Measurements from ENCODE around the gene TMPRSS6. TPM values are rescaled to one million over a fixed set of nuclear protein-coding genes. Genes with fewer than 3 reads are reported as not detected.

The TMPRSS6 gene
- total RNA-seq, 2 experiments from 2014 or later, result 17.6 to 20.2 TPM

GRCh38 chr22:37067428-37067827 lies 42.1 kb downstream of the TMPRSS6 start:
- Mint-ChIP-seq H3K4me1 (peaks cover 6% of the 10 kb centered on the region), H3K27me3 (peaks cover 20% of the 10 kb centered on the region), H3K9me3 (ENCODE audit: low read depth) (no peaks in the 10 kb centered on the region), H3K4me3 (no peak overlapping the region), H3K27ac (no peak overlapping the region), H3K36me3 (ENCODE audit: low read depth) (peaks cover 11% of the 10 kb centered on the region)
- ChIA-PET CTCF (no interaction called here), POLR2A (no interaction called here)
- intact Hi-C loops (cut with DNase I, micrococcal nuclease), result no loop called here
- ATAC-seq, result no peak
- no peak for DNase-seq

- intact Hi-C loops (cut with DNase I, micrococcal nuclease), result no loop called here
- CTCF ChIA-PET, result interaction anchor here (0.6 to 0.9 kb wide), 2 partner anchors 12 to 44 kb away, joined by 3 read pairs; no protein-coding TSS in a partner anchor
- Mint-ChIP-seq H3K27me3 (peaks cover 20% of the 10 kb centered on the region), H3K36me3 (ENCODE audit: low read depth) (peaks cover 17% of the 10 kb centered on the region), H3K4me3 (no peak overlapping the region), H3K27ac (no peak overlapping the region), H3K4me1 (peaks cover 21% of the 10 kb centered on the region), H3K9me3 (ENCODE audit: low read depth) (no peaks in the 10 kb centered on the region)
- POLR2A ChIA-PET, result no interaction called here
- ATAC-seq, result no peak
- no peak for DNase-seq
Observed at GRCh38 chr22:37065961-37066360, 43.6 kb downstream of the TMPRSS6 start.

- ChIA-PET POLR2A (no interaction called here), CTCF (interaction anchor here (0.6 to 1.0 kb wide), 2 partner anchors 16 to 135 kb away, joined by 3 read pairs; no protein-coding TSS in a partner anchor)
- intact Hi-C loops (cut with DNase I, micrococcal nuclease), result no loop called here
- DNase-seq (no peak), ATAC-seq (no peak)
- Mint-ChIP-seq H3K4me3 (no peak overlapping the region), H3K9me3 (ENCODE audit: low read depth) (no peaks in the 10 kb centered on the region), H3K27ac (no peak overlapping the region), H3K27me3 (peaks cover 17% of the 10 kb centered on the region), H3K36me3 (ENCODE audit: low read depth) (peaks cover 24% of the 10 kb centered on the region), H3K4me1 (peaks cover 28% of the 10 kb centered on the region)
Observed at GRCh38 chr22:37065180-37065579, 44.3 kb downstream of the TMPRSS6 start.

- no peak overlapping the region for H3K4me3 Mint-ChIP-seq
- ChIA-PET CTCF (interaction anchor here (1.0 to 1.1 kb wide), 2 partner anchors 136 to 165 kb away, joined by 3 to 4 read pairs; no protein-coding TSS in a partner anchor), POLR2A (interaction anchor here (1.2 kb wide), 1 partner anchor 13 kb away, joined by 3 read pairs; the partner anchor contains the start of gene KCTD17)
- H3K27ac Mint-ChIP-seq, result no peak overlapping the region
- H3K4me1 Mint-ChIP-seq, result peaks cover 34% of the 10 kb centered on the region
- no peaks in the 10 kb centered on the region for H3K9me3 Mint-ChIP-seq (ENCODE audit: low read depth)
- intact Hi-C loops (cut with DNase I, micrococcal nuclease), result no loop called here
- H3K27me3 Mint-ChIP-seq, result peaks cover 11% of the 10 kb centered on the region
- no peak for ATAC-seq
- peaks cover 21% of the 10 kb centered on the region for H3K36me3 Mint-ChIP-seq (ENCODE audit: low read depth)
- no peak for DNase-seq
Observed at GRCh38 chr22:37064553-37064952, 45.0 kb downstream of the TMPRSS6 start.

GRCh38 chr22:37063431-37064420 lies 45.8 kb downstream of the TMPRSS6 start:
- H3K4me3 Mint-ChIP-seq, result no peak overlapping the region
- H3K27me3 Mint-ChIP-seq, result peaks cover 9% of the 10 kb centered on the region
- ChIA-PET CTCF (interaction anchor here (1.1 kb wide), 1 partner anchor 166 kb away, joined by 4 read pairs; no protein-coding TSS in a partner anchor), POLR2A (interaction anchor here (1.2 kb wide), 2 partner anchors 12 to 59 kb away, joined by 3 read pairs; partner anchors contain the start of gene KCTD17)
- no peaks in the 10 kb centered on the region for H3K9me3 Mint-ChIP-seq (ENCODE audit: low read depth)
- DNase-seq (peak; percentile 44), ATAC-seq (no peak)
- peaks cover 25% of the 10 kb centered on the region for H3K36me3 Mint-ChIP-seq (ENCODE audit: low read depth)
- H3K27ac Mint-ChIP-seq, result no peak overlapping the region
- H3K4me1 Mint-ChIP-seq, result peaks cover 34% of the 10 kb centered on the region
- intact Hi-C loops (cut with DNase I, micrococcal nuclease), result no loop called here

GRCh38 chr22:37062702-37063381 lies 46.7 kb downstream of the TMPRSS6 start:
- H3K4me3 Mint-ChIP-seq, result no peak overlapping the region
- peaks cover 34% of the 10 kb centered on the region for H3K4me1 Mint-ChIP-seq
- H3K36me3 Mint-ChIP-seq (ENCODE audit: low read depth), result peaks cover 27% of the 10 kb centered on the region
- ATAC-seq (no peak), DNase-seq (no peak)
- H3K27me3 Mint-ChIP-seq, result peaks cover 4% of the 10 kb centered on the region
- no peaks in the 10 kb centered on the region for H3K9me3 Mint-ChIP-seq (ENCODE audit: low read depth)
- intact Hi-C loops (cut with DNase I, micrococcal nuclease), result no loop called here
- ChIA-PET CTCF (no interaction called here), POLR2A (interaction anchor here (1.2 kb wide), 1 partner anchor 59 kb away, joined by 3 read pairs; no protein-coding TSS in a partner anchor)
- no peak overlapping the region for H3K27ac Mint-ChIP-seq

GRCh38 chr22:37062376-37062675 lies 47.2 kb downstream of the TMPRSS6 start:
- Mint-ChIP-seq H3K4me1 (peaks cover 34% of the 10 kb centered on the region), H3K36me3 (ENCODE audit: low read depth) (peaks cover 31% of the 10 kb centered on the region), H3K27ac (peak overlapping the region; percentile 5), H3K27me3 (no peaks in the 10 kb centered on the region), H3K9me3 (ENCODE audit: low read depth) (no peaks in the 10 kb centered on the region), H3K4me3 (no peak overlapping the region)
- ATAC-seq, result no peak
- ChIA-PET CTCF (interaction anchor here (1.0 kb wide), 1 partner anchor 135 kb away, joined by 4 read pairs; no protein-coding TSS in a partner anchor), POLR2A (interaction anchor here (1.2 kb wide), 1 partner anchor 60 kb away, joined by 3 read pairs; no protein-coding TSS in a partner anchor)
- peak; percentile 59 for DNase-seq
- intact Hi-C loops (cut with DNase I, micrococcal nuclease), result no loop called here

GRCh38 chr22:37061611-37062375 lies 47.7 kb downstream of the TMPRSS6 start:
- Mint-ChIP-seq H3K4me3 (no peak overlapping the region), H3K9me3 (ENCODE audit: low read depth) (no peaks in the 10 kb centered on the region), H3K27me3 (no peaks in the 10 kb centered on the region), H3K4me1 (peaks cover 34% of the 10 kb centered on the region), H3K36me3 (ENCODE audit: low read depth) (peaks cover 34% of the 10 kb centered on the region), H3K27ac (peak overlapping the region; percentile 5)
- DNase-seq (no peak), ATAC-seq (no peak)
- ChIA-PET CTCF (interaction anchor here (1.0 to 1.7 kb wide), 4 partner anchors 17 to 206 kb away, joined by 4 to 7 read pairs (median 4); no protein-coding TSS in a partner anchor), POLR2A (interaction anchor here (0.5 to 1.1 kb wide), 2 partner anchors 10 to 21 kb away, joined by 3 to 9 read pairs; partner anchors contain the start of gene KCTD17)
- intact Hi-C loops (cut with DNase I, micrococcal nuclease), result loop anchor here in 1 of 2 experiments (1.0 kb wide), 2 partner anchors 61 to 102 kb away; no protein-coding TSS in a partner anchor

GRCh38 chr22:37060801-37061610 lies 48.5 kb downstream of the TMPRSS6 start:
- ChIA-PET POLR2A (interaction anchor here (0.5 to 1.1 kb wide), 3 partner anchors 9 to 20 kb away, joined by 3 to 9 read pairs (median 3); partner anchors contain the start of gene KCTD17), CTCF (interaction anchor here (0.5 to 1.7 kb wide), 6 partner anchors 16 to 780 kb away, joined by 3 to 7 read pairs (median 4); no protein-coding TSS in a partner anchor)
- intact Hi-C loops (cut with DNase I, micrococcal nuclease), result loop anchor here in 1 of 2 experiments (1.0 kb wide), 2 partner anchors 61 to 102 kb away; no protein-coding TSS in a partner anchor
- Mint-ChIP-seq H3K36me3 (ENCODE audit: low read depth) (peaks cover 34% of the 10 kb centered on the region), H3K9me3 (ENCODE audit: low read depth) (no peaks in the 10 kb centered on the region), H3K27ac (peak overlapping the region; percentile 80), H3K4me3 (peak overlapping the region; percentile 66), H3K4me1 (peaks cover 34% of the 10 kb centered on the region), H3K27me3 (no peaks in the 10 kb centered on the region)
- peak; percentile 85 for ATAC-seq
- DNase-seq, result peak; percentile 90

GRCh38 chr22:37059876-37060449 lies 49.5 kb downstream of the TMPRSS6 start:
- POLR2A ChIA-PET, result no interaction called here
- CTCF ChIA-PET, result interaction anchor here (0.6 kb wide), 2 partner anchors 36 to 54 kb away, joined by 3 to 5 read pairs; no protein-coding TSS in a partner anchor
- H3K4me1 Mint-ChIP-seq, result peaks cover 34% of the 10 kb centered on the region
- ATAC-seq (peak; percentile 55), DNase-seq (peak; percentile 57)
- peak overlapping the region; percentile 66 for H3K4me3 Mint-ChIP-seq
- intact Hi-C loops (cut with DNase I, micrococcal nuclease), result no loop called here
- peaks cover 34% of the 10 kb centered on the region for H3K36me3 Mint-ChIP-seq (ENCODE audit: low read depth)
- H3K9me3 Mint-ChIP-seq (ENCODE audit: low read depth), result no peaks in the 10 kb centered on the region
- peak overlapping the region; percentile 79 for H3K27ac Mint-ChIP-seq
- H3K27me3 Mint-ChIP-seq, result no peaks in the 10 kb centered on the region
